Fibroblast of skin of back (primary cell): Measurements from ENCODE around the gene MYO18A.

Experiments used
- DNase-seq: peaks from one replicate; pipeline ENCODE4 v3.0.0-alpha.2; 2013

The MYO18A gene

DNA sequence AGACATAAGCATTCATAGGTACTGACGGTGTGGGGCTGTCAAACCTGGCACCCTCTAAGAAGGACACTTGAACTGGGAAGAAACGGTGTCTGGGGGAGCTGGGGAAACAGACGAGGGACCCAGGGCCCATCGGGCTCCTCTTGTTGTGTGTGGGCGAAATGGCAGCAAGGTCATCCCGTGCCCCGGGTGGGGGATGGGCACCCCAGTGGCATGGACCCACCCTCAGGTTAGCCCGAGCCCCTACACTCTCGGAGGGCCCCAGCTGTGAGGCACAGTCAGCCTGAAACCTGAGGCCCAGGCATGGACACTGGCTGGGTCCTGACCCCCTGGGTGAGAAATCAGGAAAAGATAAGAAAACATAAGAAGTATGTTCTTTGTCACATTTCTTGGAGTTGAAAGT lies 57.1 kb downstream of the MYO18A start:
- no peak for DNase-seq

DNA sequence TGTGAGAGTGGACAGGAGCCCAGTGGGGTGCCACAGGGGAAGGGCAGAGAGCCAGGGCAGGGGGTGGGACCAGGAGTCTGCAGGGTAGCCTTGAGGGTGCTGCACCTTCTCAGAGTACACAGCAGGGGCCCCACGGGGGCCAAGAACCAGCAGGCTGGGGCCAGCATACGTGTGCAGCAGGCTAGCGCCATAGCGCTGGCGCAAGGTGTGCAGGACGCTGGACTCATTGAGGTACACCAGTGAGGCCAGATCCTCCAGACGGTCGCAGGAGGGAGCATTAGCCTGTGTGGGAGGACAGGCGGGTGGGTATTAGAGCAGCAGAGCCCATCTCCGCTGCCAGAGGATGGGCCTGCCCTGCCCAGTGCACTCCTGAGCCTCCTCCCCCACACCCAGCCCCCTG lies 58.8 kb downstream of the MYO18A start:
- no peak for DNase-seq

DNA sequence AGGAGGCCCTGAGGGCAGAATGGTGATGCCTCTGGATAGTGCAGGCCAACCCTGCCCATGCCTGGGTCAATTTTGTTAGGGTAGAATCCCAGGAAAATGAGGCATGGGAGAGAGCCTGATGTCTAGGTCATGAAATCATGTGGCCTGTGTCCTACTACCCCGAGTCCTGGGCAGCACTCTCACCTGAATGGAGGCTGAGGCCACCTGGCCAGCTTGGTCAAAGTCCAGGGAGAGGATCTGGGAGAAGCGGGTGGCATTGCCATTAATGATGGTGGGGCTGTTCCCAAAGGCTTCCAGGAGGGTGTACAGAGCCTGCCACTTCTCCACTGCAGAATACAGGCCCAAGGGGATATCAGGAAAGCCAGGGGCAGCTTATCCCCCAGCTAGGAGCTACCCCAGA lies 59.8 kb downstream of the MYO18A start:
- DNase-seq: no peak

DNA sequence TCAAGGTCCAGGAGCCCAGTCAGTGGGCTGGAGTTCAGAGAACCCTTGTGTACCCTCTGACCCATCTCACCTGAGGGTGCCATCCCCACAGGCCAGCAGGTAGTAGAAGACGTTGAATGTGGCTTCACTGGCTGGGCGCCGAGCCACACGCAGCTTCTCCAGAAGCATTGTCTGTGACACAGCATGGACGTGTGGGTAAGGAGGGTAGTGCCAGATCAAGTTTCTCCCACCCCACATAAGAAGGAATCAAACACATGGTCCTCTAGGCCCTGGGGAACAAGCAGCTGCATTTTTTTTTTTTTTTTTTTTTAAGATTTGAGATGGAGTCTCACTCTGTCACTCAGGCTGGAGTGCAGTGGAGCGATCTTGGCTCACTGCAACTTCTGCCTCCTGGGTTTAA lies 60.9 kb downstream of the MYO18A start:
- DNase-seq: no peak

DNA sequence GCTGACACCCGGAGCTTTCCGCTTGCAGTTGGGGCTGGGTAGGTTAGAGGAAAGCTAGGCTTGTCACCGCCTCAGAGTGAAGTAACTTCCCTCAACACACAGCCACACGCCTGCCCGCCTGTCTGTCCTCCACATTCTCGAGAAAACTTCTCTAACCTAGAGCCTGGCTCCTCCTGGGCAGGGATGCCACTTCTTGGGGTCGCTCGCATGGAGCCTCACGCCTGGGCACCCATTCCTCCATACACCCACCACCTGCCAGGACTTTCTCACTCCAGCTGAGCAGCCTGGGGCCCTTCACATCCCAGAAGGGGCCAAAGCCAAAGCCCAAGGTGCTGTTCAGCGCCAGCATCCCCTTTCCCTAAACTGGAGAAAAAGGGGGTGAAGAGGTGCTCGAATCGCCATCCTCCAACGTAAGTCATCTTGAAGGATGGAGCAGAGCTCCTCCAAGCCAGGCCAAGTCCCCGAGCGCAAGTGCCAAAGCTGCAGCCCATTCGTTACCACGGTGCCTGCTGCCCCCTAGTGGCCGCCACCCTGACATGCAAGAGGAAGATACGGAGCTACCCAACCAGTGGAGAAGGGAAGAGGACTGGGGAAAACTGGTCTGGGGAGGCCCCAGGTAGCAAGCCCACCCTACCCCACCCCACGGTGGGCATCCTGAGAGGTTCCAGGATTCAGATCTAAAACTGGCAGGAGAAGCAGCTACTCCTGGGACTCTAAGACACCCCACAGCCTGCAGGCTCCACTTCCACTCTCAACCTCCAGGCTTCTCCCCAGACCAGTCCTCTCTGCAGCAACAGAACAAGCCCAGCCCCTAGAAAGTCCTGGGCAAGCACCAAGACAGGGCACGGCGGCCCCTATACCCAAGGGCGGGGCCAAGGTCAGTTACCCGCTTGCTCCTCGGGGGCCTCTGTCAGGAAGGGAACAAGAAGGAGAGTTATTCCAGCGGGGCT lies 63.1 kb downstream of the MYO18A start:
- DNase-seq: peak; percentile 58

DNA sequence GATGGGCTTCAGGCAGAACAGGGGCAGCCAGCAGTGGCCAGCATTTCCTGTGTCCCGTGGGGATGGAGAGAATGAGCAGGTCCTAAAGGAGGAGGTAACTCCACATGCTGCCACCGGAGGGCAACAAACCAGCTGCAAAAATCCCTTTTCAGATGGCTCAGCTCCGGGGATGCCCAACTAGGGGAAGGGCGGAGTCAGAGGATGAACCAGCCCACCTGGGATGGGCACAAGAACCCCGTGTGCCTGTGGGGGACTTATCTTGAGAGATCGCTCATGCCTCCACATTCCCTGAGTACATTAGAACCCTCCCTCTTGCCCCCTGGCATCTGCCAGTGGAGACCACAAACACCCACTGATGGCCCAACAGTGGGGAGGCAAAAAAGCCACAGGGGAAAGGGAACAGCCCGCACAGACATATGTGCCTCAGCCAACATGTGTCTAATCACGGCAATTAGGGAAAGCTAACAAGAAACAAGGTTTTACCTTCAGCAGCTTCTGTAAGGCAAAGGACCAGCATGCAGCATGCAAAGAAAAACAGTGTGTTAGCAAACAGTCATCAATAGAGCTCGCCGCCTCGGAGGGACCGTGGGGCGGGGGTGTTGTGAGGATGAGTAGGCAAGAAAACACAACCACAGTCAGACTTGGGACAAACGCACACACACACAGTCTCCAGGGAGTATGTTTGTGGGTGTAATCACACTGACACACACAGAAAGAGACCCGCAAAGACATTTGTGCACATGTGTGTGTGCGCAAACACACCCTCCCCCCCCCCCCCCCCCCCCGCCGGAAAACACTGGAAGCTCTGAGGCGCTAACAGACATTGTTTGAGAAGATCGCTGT lies 64.0 kb downstream of the MYO18A start:
- DNase-seq: peak; percentile 65

DNA sequence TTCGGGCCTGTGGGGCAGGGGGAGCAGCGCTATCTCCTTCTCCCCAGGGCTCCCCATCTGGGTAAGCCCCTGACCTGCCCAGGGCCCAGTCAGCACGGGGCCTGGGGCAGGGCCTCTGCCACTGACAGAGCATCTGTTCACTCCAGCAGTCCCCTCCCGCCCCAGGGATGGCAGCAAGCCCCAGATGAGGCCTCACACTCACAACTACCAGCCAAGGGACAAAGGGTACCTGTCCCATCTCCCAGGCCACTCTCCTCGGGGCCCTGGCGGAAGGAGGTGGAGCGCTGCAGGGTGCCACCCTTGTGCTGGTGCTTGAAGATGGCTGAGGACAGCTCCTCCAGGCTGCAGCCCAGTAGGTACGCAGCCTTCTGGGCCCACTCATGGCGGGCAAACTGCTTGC lies 64.8 kb downstream of the MYO18A start:
- DNase-seq: no peak

DNA sequence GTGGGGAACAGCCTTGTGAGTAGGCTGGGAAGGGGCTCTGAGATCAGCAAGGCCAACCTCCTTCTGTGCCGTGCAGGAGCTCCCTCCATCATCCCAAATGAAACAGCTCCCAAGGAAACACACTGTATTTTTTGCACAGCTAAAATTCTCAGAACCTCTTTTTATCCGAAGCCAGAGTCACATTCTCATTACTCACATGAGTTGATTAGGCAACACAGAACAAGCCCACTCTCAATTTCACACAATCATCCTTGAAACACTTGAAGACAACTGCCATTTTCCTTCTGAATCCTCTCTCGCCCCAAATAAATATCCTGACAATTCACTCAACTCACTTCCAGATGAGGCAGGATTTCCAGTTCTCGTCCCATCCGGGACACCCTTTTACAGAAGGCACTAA lies 66.1 kb downstream of the MYO18A start:
- DNase-seq: no peak

DNA sequence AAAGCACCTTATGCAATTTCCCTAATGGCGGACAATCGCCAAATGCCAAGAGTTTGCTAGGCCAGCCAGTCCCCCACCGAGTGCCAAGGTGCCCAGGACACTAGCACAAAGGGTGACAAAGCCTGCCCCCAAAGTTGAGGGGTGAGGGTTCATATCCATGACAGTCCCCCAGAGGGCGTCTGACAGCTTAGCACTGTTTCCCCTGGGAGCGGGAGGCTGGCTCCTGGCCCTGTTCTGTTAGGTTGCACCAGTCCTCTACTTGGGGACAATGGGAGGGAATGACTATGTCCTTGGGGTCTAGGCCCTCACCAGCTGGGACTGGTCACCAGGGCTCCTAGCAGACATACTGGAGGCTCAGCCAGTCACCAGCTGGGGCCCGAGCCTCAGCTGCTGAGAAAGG lies 66.9 kb downstream of the MYO18A start:
- DNase-seq: no peak

DNA sequence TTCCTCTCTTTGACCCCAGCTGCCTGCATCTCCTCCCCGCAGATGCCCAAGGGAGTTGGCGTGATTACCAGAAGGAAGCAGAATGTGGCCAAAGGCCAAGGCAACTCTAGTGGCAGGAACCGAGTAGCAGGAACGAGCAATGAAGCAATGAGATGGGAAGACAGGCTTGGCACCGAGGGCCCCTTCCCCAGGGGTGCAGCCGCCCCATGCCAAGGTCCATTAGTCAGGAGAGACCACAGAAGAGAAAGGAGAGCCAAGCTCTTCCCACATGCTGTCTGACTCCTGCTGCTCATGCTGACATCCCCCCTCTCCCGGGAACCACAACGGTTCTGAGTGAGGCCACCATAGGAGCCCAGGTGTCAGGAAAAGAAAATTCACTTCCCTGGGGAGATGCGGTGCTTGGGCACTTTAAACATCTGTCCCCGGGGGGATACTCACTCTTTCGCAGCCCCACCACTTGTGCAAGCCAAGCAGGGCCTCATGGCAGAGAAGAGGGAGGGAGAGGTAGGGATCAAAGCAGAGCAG lies 67.4 kb downstream of the MYO18A start:
- no peak for DNase-seq

DNA sequence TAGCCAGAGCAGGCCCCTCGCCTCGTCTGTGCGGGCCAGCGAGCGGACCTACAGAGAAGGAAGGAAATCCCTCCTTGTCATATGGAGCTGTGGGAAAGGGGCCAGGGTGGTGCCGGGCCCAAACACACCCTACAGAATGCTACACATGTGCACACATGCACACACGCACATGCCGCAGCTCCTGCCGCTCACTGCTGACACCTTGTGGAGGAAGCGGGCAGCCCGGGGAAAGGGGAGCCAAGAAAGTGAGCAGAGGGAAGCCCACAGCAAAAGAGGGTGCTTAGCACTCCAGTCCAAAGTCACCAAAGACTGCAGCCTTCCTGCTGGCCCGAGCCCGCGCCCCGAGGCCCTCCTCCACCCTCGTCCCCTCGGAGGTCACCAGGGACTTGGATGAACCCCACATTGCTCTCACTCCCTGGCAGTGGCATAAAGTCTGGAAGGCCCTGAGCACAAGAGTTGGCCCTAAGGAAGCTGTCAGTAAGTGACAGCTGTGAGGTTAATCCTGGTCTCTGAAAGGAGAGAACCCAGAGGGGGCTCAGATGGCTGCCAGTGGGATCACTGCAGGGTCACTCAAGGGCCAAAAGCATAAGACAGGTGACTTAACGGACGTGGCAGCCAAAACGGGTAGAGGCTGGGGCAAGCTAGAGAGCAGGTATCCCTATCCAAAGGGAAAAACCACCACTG lies 68.2 kb downstream of the MYO18A start:
- peak; percentile 63 for DNase-seq

DNA sequence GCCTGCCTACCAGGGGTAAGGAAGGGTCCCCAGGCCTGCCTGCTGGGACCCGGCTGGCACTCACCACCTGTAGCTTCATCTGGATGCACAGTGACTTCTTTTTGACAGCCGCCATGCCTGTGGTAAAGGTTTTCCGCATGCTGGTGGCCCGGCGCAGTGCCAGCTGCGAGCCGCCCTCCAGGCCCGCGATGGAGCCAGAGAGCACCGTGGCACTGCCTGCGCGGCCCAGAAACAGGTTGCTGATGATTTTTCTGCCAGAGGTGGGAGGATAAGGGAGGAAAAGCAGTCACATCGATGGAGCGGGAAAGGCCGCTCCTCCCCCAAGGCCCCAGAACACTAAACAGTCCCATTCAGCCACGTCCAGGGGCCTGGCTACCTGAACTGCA lies 69.8 kb downstream of the MYO18A start:
- DNase-seq: no peak

DNA sequence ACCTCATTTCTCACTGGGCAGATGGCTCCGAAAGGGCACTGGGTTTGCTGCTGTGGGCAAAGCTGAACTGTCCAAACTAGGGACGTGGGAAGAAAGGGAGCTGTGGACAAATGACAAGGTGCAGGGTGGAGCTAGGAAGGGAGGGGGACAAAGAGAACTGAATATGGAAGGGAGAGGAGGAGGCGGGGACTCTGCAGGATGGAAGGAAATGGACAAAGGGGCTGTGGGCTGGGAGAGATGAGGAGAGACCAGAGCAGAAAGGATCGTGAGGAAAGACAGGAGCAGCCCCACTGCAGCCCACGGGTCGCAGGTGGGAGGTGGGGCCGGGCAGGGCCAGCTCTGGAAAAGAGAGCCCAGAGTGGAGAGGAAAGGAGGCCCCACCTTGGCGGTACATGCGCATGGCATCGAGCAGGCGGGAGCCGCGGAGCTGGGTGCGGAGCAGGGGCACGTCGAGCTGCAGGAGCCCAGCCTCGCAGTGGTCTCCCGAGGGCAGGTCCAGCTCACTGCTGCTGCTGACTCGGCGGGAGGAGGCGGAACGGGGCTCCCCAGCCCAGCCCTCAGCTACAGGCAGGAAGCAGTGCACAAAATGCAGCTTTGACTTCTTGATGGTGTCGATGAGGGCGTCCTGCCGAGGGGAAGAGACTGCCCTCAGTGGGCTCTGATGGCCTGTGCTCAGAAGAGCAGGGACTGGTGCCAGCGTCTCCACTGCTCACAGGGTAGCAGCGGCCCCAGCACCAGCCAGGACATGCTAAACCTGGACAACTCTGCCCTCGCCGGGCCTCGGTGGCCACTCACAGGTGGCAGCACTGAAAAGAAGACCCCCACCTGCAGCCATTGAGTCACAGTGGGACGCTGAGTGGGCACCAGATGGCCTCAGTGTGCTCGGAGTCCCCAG lies 70.5 kb downstream of the MYO18A start:
- DNase-seq: no peak

DNA sequence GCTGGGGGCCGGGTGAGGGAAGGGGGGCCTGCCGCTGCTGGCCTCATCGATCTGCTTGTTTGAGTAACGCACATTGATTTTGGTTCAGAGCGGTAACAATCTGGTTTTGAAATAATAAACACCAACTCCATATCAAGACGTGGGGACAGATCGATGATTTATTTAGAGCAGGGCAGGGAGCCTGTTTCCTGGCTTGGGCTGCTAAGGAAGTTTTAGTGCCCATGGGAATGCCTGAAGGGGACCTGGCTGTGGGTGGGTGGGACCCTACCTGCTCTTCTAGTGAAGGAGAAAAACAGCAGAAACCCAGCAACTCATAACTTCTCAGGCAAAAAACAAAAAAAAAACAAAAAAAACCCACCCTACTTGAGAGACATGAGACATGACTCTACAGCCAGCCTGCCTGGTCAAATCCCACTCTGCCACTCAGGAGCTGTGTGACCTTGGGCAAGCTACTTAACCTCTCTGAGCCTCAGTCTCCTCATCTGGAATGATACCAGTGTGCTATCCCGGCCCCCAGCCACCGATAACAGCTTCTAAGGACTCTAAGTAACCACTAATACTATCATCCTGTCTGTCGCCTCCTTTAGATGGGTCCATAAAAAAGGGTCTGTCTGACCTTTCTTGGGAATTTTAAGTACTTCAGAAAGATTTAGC lies 71.2 kb downstream of the MYO18A start:
- no peak for DNase-seq

DNA sequence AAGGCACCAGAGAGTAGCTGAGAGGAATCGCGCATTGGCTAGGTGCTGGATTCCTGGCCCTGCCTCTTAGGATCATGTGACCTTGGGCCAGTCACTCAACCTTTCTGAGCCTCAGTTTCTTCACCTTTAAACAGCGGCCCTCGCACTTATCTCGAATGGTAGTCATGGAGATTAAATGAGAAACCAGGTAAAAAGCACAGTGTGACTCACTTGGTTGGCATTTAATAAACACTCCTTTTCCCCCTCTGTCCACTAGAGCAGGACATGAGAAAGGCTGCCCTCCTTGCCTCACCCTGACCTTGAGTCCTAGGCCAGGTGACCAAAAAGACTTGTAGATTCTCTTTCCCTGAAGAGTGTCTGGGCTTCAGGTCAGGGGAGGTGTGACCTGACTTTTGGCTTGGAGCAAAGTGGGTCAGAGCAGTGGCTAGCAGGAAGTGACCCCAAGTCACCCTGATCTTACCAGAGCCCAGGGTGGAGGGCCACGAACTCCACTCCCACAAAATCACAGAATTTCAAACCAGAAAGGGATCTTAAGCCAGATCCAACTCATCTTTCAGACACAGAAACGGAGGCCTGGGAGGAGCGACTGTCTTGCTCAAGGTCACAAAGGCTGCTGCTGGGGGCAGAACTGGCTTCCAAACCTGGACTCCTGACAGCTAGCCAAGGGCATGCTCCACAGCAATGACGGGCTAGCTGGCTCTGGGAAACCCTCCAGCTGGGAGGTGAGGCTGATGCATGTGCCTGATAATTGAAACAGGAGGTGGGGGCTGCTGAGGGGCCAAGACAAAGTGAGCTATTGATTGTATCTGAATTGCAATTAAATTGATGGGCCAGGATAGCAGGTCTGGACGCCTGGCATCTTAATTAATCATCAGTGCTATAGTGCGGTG lies 72.0 kb downstream of the MYO18A start:
- DNase-seq: no peak

DNA sequence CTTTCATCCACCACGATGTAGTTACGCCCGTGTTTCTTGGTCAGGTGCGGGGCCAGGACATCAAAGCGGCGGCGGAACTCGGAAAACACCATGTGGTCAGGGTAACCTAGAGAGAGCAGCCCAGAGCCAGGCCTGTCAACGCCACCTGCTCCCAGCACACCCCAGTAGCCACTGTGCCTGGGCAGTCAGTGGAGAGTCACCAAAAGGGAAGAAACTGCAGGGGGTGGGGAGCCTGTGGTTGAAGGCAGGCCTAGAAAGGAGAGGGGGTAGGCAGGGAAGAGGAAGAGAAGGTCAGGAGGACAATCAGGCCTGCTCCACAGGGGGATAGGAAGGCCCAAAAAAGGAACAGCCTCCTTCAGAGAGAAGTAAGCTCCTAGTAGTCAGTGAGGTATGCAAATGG lies 73.1 kb downstream of the MYO18A start:
- no peak for DNase-seq

DNA sequence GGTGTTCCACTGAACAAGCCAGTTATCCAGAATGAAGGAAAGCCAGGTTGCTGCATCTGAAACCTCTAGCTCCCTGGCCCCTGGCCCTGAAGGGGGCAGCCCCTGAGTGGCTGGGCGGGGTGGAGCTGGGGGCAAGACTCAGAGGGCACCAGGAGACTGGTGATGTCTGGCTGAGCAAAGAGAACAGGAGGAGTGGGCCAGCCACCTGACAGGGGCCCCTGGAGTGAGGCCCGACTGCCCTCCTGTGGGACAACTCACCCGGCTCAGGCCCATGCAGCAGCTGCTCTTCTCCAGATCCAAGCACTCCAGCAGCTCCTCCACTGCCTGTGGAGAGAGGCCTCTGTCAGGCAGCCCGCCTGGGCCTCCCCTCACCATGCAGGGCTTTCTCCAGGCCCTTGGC lies 76.9 kb downstream of the MYO18A start:
- DNase-seq: no peak

DNA sequence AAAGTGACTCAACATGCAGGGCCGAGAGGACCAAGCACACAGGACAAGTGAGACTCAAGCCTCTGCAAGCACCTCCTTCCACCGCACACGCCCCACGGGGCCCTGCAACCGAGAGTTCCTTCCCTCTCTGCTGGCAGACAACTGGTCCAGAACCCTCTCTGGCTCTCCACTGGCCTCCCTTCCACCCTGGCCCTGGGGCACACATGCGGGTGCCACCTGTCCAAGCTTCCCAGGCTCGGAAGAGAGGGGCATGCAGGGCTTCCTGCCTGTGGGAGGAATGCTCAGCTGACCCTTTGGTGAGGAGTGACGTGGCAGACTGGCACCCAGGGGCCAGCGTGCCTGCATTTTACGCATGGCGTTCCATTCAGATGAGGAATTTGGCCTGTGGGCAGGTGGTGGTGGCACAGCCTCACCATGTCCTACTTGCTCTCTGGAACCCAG lies 77.4 kb downstream of the MYO18A start:
- DNase-seq: no peak

DNA sequence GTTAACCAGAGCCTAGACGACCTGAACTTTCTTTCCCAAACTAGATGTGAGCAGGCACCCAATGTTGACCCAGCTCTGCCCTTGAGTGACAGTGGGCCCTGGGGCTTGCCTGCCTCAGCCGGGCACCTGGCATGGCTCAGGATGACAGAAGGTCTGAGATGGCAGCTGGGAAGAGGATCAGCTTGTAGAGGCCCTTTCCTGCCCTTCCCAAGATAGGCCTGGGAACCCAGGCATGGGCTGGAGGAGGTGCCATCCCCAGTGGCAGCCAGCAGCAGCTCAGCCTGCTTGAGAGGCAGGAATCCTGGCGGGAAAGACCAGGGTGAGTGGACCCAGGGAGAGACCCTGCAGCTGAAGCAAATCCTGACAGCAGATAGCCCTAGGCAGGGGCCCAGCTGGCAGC lies 78.2 kb downstream of the MYO18A start:
- DNase-seq: no peak

DNA sequence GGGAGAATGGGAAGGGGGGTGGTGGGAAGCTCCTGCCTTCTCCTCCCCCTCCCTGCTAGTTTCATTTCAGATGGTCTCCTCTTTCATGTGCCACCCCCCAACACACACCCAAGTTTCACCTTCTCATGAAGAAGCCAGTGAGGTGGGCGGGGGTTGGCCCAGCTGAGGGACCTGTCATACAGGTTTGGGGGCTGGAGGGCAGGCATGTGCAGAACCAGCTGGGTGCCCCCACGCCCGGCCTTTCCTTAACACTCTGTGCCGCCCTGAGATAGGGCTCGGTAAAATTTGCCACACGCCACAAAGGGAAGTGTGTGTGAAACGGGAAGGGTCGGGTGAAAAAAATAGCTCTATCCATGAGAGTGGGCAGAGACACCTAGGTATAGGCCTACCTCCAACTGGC lies 79.9 kb downstream of the MYO18A start:
- no peak for DNase-seq
